GM23338 (cell line): Measurements from ENCODE around the gene MFSD6. TPM values are rescaled to one million over a fixed set of nuclear protein-coding genes. Genes with fewer than 3 reads are reported as not detected.

ENCODE experiments used
- ATAC-seq: fragments of 200-7000 bp; cut with Tn5 transposase; 3 replicates; pipeline ENCODE4 v1.9.1; 2020
- DNase-seq: peaks from one replicate; pipeline ENCODE4 v3.0.0-alpha.2; 2015; ENCODE audit warnings: low spot score
- H2AFZ ChIP-seq: fragments of 200-600 bp; sonication (generic); 2 replicates; pipeline ENCODE4 v1.8.0; 2016; ENCODE audit warnings: antibody characterized with exemption, mild to moderate bottlenecking, moderate library complexity
- H3F3A ChIP-seq: fragments of 200-600 bp; sonication (generic); replicated peaks from 2 replicates; pipeline ENCODE4 v1.8.0; 2017; ENCODE audit warnings: antibody characterized with exemption, mixed run types, low read depth
- H3K27ac ChIP-seq: fragments of 200-600 bp; sonication (generic); 2 replicates; pipeline ENCODE4 v1.6.1; 2016; ENCODE audit warnings: low read depth
- H3K27me3 ChIP-seq: fragments of 200-600 bp; sonication (generic); 2 replicates; pipeline ENCODE4 v1.8.0; 2016; ENCODE audit warnings: mild to moderate bottlenecking, mixed run types, moderate library complexity; ENCODE audit not compliant: insufficient read depth
- H3K36me3 ChIP-seq: fragments of 200-600 bp; sonication (generic); 2 replicates; pipeline ENCODE4 v1.8.0; 2016; ENCODE audit warnings: mild to moderate bottlenecking; ENCODE audit not compliant: insufficient read depth
- H3K4me1 ChIP-seq: fragments of 200-600 bp; sonication (generic); 2 replicates; pipeline ENCODE4 v1.8.0; 2016; ENCODE audit warnings: mild to moderate bottlenecking, moderate library complexity; ENCODE audit not compliant: insufficient read depth
- H3K4me2 ChIP-seq: fragments of 200-600 bp; sonication (generic); 2 replicates; pipeline ENCODE4 v1.7.1; 2017; ENCODE audit warnings: mixed run types
- H3K4me3 ChIP-seq: fragments of 200-600 bp; sonication (generic); 2 replicates; pipeline ENCODE4 v1.6.1; 2016; ENCODE audit warnings: mixed run types
- H3K79me2 ChIP-seq: fragments of 200-600 bp; sonication (generic); replicated peaks from 2 replicates; pipeline ENCODE4 v1.8.0; 2017; ENCODE audit warnings: mild to moderate bottlenecking; ENCODE audit not compliant: insufficient read depth
- H3K9me2 ChIP-seq: fragments of 200-600 bp; sonication (generic); 2 replicates; pipeline ENCODE4 v1.8.0; 2017; ENCODE audit not compliant: insufficient read depth
- H4K20me1 ChIP-seq: fragments of 200-600 bp; sonication (generic); replicated peaks from 2 replicates; pipeline ENCODE4 v1.8.0; 2017; ENCODE audit warnings: mild to moderate bottlenecking; ENCODE audit not compliant: insufficient read depth
- H3K27ac Mint-ChIP-seq: 2 replicates; pipeline ENCODE4 v1.8.0; 2020; ENCODE audit warnings: inconsistent platforms, mild to moderate bottlenecking, moderate library complexity, mixed read lengths
- H3K27me3 Mint-ChIP-seq: 3 replicates; pipeline ENCODE4 v1.8.0; 2022; ENCODE audit warnings: low read depth, mild to moderate bottlenecking, moderate library complexity, mixed read lengths, inconsistent platforms; ENCODE audit not compliant: insufficient read depth, poor library complexity
- H3K36me3 Mint-ChIP-seq: 3 replicates; pipeline ENCODE4 v1.8.0; 2021; ENCODE audit warnings: low read depth, mild to moderate bottlenecking, inconsistent platforms, moderate library complexity, mixed read lengths
- H3K4me1 Mint-ChIP-seq: 3 replicates; pipeline ENCODE4 v1.8.0; 2020; ENCODE audit warnings: mild to moderate bottlenecking, inconsistent platforms, mixed read lengths
- H3K4me3 Mint-ChIP-seq: 3 replicates; pipeline ENCODE4 v1.8.0; 2021; ENCODE audit warnings: moderate library complexity, mild to moderate bottlenecking, inconsistent platforms, mixed read lengths
- H3K9me3 Mint-ChIP-seq: 3 replicates; pipeline ENCODE4 v1.8.0; 2020; ENCODE audit warnings: moderate library complexity, mild to moderate bottlenecking, inconsistent platforms, mixed read lengths
- CREB1 ChIP-seq: fragments of 250-450 bp; sonication (Bioruptor Pico); IDR thresholded peaks from 2 replicates; pipeline ENCODE4 v1.5.0; 2020; ENCODE audit warnings: low read depth, mild to moderate bottlenecking, moderate library complexity
- CTCF ChIP-seq, 2 experiments: fragments of 200-600 bp in 1 of 2; sonication (generic) in 1 of 2; conservative IDR thresholded peaks; 2 replicates each; pipeline versions ENCODE4 v1.5.1 to v1.6.1; 2016 to 2017; ENCODE audit warnings: antibody characterized with exemption in 2 of 2, low read depth in 2 of 2, mild to moderate bottlenecking in 2 of 2, moderate library complexity in 1 of 2
- ETS1 ChIP-seq: IDR thresholded peaks from 2 replicates; pipeline ENCODE4 v1.6.1; 2016; ENCODE audit warnings: antibody characterized with exemption
- EZH2 ChIP-seq: fragments of 200-600 bp; sonication (generic); IDR thresholded peaks from one replicate; pipeline ENCODE4 v1.8.0; 2017; ENCODE audit warnings: antibody characterized with exemption, mild to moderate bottlenecking, low read depth; ENCODE audit not compliant: unreplicated experiment
- EZH2phosphoT487 ChIP-seq: fragments of 200-600 bp; sonication (generic); IDR thresholded peaks from one replicate; pipeline ENCODE4 v1.8.1; 2018; ENCODE audit warnings: antibody characterized with exemption; ENCODE audit not compliant: unreplicated experiment
- JUNB ChIP-seq: IDR thresholded peaks from one replicate; pipeline ENCODE4 v1.6.1; 2016; ENCODE audit warnings: antibody characterized with exemption; ENCODE audit not compliant: unreplicated experiment
- NANOG ChIP-seq: IDR thresholded peaks from 2 replicates; pipeline ENCODE4 v1.6.1; 2016; ENCODE audit warnings: antibody characterized with exemption, borderline replicate concordance
- POLR2AphosphoS5 ChIP-seq: IDR thresholded peaks from 2 replicates; pipeline ENCODE4 v1.6.1; 2016; ENCODE audit warnings: antibody characterized with exemption, low read depth
- REST ChIP-seq: IDR thresholded peaks from one replicate; pipeline ENCODE4 v1.6.1; 2018; ENCODE audit warnings: antibody characterized with exemption; ENCODE audit not compliant: unreplicated experiment
- STAT1 ChIP-seq: IDR thresholded peaks from one replicate; pipeline ENCODE4 v1.6.1; 2016; ENCODE audit warnings: antibody characterized with exemption; ENCODE audit not compliant: unreplicated experiment
- ZNF114 ChIP-seq: fragments of 250-450 bp; sonication (Bioruptor Pico); IDR thresholded peaks from 2 replicates; pipeline ENCODE4 v1.5.0; 2020; ENCODE audit warnings: mild to moderate bottlenecking, moderate library complexity
- ZNF331 ChIP-seq: fragments of 250-450 bp; sonication (Bioruptor Pico); IDR thresholded peaks from 2 replicates; pipeline ENCODE4 v1.5.0; 2020; ENCODE audit warnings: low read depth, mild to moderate bottlenecking, moderate library complexity
- ZNF462 ChIP-seq: fragments of 250-450 bp; sonication (Bioruptor Pico); IDR thresholded peaks from 2 replicates; pipeline ENCODE4 v1.5.0; 2020; ENCODE audit warnings: mild to moderate bottlenecking, moderate library complexity
- polyA plus RNA-seq: library from polyadenylated mRNA; unstranded; fragments of >200 nt; fragmentation: Nextera tagmentation; extraction: Ambion mirVana; gene quantifications from 2 replicates; pipeline ENCODE4 v1.2.1, GENCODE V29; 2016
- total RNA-seq: library from RNA; depleted of rRNA; stranded (reverse); fragments of >200 nt; shearing (Covaris generic); gene quantifications from 2 replicates; pipeline ENCODE4 v1.2.3, GENCODE V29; 2014

The MFSD6 gene
- total and polyA plus RNA-seq, 2 experiments from 2014 or later: 2.3 to 9.6 TPM

GRCh38 chr2:190413421-190413820 is 5.3 kb downstream of the MFSD6 start:
- Histone ChIP-seq H4K20me1 (no peaks in the 10 kb centered on the region), H3K36me3 (no peaks in the 10 kb centered on the region), H3F3A (no peaks in the 10 kb centered on the region), H3K4me2 (peak overlapping the region; percentile 19; the same call in 1 of the 2 replicates), H3K9me2 (no peaks in the 10 kb centered on the region), H3K4me1 (peaks cover 30% of the 10 kb centered on the region), H3K27ac (no peak overlapping the region), H3K79me2 (no peaks in the 10 kb centered on the region), H3K4me3 (no peak overlapping the region), H3K27me3 (peaks cover 22% of the 10 kb centered on the region), H2AFZ (peak overlapping the region; percentile 41; the same call in 1 of the 2 replicates)
- Mint-ChIP-seq H3K27me3 (peaks cover 7% of the 10 kb centered on the region), H3K9me3 (no peaks in the 10 kb centered on the region), H3K27ac (peak overlapping the region; percentile 60; the same call in 1 of the 2 replicates), H3K4me3 (no peak overlapping the region), H3K4me1 (peaks cover 27% of the 10 kb centered on the region), H3K36me3 (no peaks in the 10 kb centered on the region)
- ATAC-seq: peak; percentile 19; the same call in 2 of the 3 replicates
- TF ChIP-seq ZNF114: no peak
- no peak for TF ChIP-seq STAT1
- no peak for TF ChIP-seq CREB1 (CRISPR knock-in tag)
- no peak for TF ChIP-seq REST
- no peak for TF ChIP-seq NANOG
- no peak for TF ChIP-seq ZNF331 (CRISPR knock-in tag)
- no peak for TF ChIP-seq EZH2phosphoT487
- no peak for TF ChIP-seq ZNF462 (CRISPR knock-in tag)
- no peak for TF ChIP-seq POLR2AphosphoS5
- TF ChIP-seq CTCF (conservative IDR thresholded peaks at IDR 0.05; ENCODE audit: low read depth in 2 of 2): no peak
- no peak for TF ChIP-seq JUNB
- no peak for TF ChIP-seq EZH2
- no peak for TF ChIP-seq ETS1
- no peak for DNase-seq
